ENCODE results near the gene USP15.

Gene USP15

DNA sequence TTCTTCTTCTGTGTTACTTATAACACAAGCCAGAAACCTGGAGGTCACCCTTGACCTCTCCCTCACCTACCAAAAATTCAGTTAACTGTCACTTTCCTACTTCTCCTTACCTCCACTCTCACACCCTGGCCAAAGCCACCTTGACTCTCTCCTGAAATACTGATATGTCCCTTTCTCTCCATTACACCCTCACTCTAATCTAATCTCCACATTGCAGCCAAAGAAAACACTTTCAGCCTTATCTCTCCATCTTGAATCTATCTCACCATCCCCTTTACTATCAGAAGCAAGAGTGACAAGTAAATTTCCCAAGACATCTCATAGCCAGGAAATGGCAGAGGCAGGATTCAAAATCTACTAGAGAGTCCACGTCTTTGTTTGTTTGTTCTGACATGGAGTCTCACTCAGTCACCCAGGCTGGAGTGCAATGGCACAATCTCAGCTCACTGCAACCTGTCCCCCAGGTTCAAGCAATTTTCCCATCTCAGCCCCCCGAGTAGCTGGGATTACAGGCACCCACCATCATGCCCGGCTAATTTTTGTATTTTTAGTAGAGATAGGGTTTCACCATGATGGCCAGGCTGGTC lies 28.0 kb upstream of the USP15 start:
- TF ChIP-seq EZH2phosphoT487 (conservative IDR thresholded peaks at IDR 0.05; ENCODE audit: low read length): no peak
- TF ChIP-seq, protein P1, sequence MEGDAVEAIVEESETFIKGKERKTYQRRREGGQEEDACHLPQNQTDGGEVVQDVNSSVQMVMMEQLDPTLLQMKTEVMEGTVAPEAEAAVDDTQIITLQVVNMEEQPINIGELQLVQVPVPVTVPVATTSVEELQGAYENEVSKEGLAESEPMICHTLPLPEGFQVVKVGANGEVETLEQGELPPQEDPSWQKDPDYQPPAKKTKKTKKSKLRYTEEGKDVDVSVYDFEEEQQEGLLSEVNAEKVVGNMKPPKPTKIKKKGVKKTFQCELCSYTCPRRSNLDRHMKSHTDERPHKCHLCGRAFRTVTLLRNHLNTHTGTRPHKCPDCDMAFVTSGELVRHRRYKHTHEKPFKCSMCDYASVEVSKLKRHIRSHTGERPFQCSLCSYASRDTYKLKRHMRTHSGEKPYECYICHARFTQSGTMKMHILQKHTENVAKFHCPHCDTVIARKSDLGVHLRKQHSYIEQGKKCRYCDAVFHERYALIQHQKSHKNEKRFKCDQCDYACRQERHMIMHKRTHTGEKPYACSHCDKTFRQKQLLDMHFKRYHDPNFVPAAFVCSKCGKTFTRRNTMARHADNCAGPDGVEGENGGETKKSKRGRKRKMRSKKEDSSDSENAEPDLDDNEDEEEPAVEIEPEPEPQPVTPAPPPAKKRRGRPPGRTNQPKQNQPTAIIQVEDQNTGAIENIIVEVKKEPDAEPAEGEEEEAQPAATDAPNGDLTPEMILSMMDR (IDR thresholded peaks at IDR 0.05; ENCODE audit: insufficient read depth, low read length, poor library complexity, severe bottlenecking): no peak
- Histone ChIP-seq H3K27me3 (ENCODE audit: low read length) (no peaks in the 10 kb centered on the region), H3F3A (ENCODE audit: insufficient read depth) (no peaks in the 10 kb centered on the region), H2AFZ (ENCODE audit: low read depth, low read length, severe bottlenecking) (no peak overlapping the region), H3K9me2 (replicated peaks; ENCODE audit: insufficient read depth, low read length) (no peaks in the 10 kb centered on the region), H3K9ac (ENCODE audit: low read length) (no peak overlapping the region), H4K20me1 (ENCODE audit: low read depth, low read length) (no peaks in the 10 kb centered on the region), H3K4me3 (ENCODE audit: insufficient read depth, low read length, poor library complexity, severe bottlenecking) (no peak overlapping the region), H3K36me3 (ENCODE audit: low read length) (no peaks in the 10 kb centered on the region), H3K4me2 (ENCODE audit: low read depth, low read length, poor library complexity, severe bottlenecking) (no peak overlapping the region), H3K9me3 (ENCODE audit: insufficient read depth, low read length) (no peaks in the 10 kb centered on the region), H3K79me2 (ENCODE audit: insufficient read depth, low read length) (no peaks in the 10 kb centered on the region), H3K27ac (ENCODE audit: low read depth, low read length) (no peak overlapping the region)

DNA sequence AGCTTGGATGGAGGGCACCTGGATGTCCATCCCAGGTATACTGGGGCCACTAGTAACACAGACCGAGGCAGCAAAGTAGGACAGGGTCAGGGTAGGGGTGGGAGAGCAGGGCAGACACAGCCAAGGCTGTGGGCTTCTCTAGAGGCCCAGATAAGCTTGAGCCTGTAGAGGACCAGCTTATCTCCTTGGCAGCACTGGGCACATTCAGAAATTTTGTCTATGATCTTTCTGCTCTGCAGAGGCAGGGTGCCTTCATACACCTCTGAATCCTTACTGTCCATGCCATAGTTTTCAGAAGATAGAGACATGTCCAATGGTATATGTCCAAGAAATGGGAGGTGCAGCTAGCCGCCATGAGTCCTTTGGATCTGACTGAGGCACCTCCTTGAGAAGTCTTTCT lies 26.4 kb upstream of the USP15 start:
- H3K27ac ChIP-seq (ENCODE audit: low read depth, low read length): no peak overlapping the region
- H3F3A ChIP-seq (ENCODE audit: insufficient read depth): no peaks in the 10 kb centered on the region
- H3K9me2 ChIP-seq (replicated peaks; ENCODE audit: insufficient read depth, low read length): no peaks in the 10 kb centered on the region
- TF ChIP-seq EZH2phosphoT487 (conservative IDR thresholded peaks at IDR 0.05; ENCODE audit: low read length): no peak
- TF ChIP-seq, protein P1 (IDR thresholded peaks at IDR 0.05; ENCODE audit: insufficient read depth, low read length, poor library complexity, severe bottlenecking): no peak
- no peak overlapping the region for H3K4me2 ChIP-seq (ENCODE audit: low read depth, low read length, poor library complexity, severe bottlenecking)
- no peaks in the 10 kb centered on the region for H3K27me3 ChIP-seq (ENCODE audit: low read length)
- no peak overlapping the region for H3K9ac ChIP-seq (ENCODE audit: low read length)
- no peak overlapping the region for H2AFZ ChIP-seq (ENCODE audit: low read depth, low read length, severe bottlenecking)
- no peaks in the 10 kb centered on the region for H3K36me3 ChIP-seq (ENCODE audit: low read length)
- no peaks in the 10 kb centered on the region for H3K79me2 ChIP-seq (ENCODE audit: insufficient read depth, low read length)
- H3K9me3 ChIP-seq (ENCODE audit: insufficient read depth, low read length): no peaks in the 10 kb centered on the region
- H4K20me1 ChIP-seq (ENCODE audit: low read depth, low read length): no peaks in the 10 kb centered on the region
- H3K4me3 ChIP-seq (ENCODE audit: insufficient read depth, low read length, poor library complexity, severe bottlenecking): no peak overlapping the region

DNA sequence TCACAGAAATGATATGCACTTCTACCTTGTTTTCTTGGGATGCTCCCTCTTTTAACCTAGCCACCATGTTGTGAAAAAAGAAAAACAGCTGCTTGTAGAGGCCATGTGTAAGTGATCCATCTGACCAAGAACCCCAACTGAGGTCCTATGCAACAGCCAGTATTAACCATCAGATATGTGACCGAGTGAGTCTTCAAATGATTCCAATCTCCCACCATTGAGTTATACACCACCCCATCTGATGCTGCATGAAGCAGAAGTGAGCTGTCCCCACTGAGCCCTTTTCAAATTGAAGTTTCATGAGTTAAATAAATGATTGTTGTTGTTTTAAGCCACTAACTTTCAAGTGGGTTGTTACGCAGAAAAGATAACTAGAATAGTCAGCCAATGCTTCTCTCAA lies 20.6 kb upstream of the USP15 start:
- Histone ChIP-seq H3K4me2 (ENCODE audit: low read depth, low read length, poor library complexity, severe bottlenecking) (no peak overlapping the region), H3K4me3 (ENCODE audit: insufficient read depth, low read length, poor library complexity, severe bottlenecking) (no peak overlapping the region)

More for the DNA sequence above, 20.6 kb upstream of the USP15 start:
- no peaks in the 10 kb centered on the region for H3K9me3 ChIP-seq (ENCODE audit: insufficient read depth, low read length)
- no peaks in the 10 kb centered on the region for H3K27me3 ChIP-seq (ENCODE audit: low read length)
- no peaks in the 10 kb centered on the region for H3K9me2 ChIP-seq (replicated peaks; ENCODE audit: insufficient read depth, low read length)
- TF ChIP-seq EZH2phosphoT487 (conservative IDR thresholded peaks at IDR 0.05; ENCODE audit: low read length): no peak
- TF ChIP-seq, protein P1 (IDR thresholded peaks at IDR 0.05; ENCODE audit: insufficient read depth, low read length, poor library complexity, severe bottlenecking): no peak
- no peaks in the 10 kb centered on the region for H3K36me3 ChIP-seq (ENCODE audit: low read length)
- no peaks in the 10 kb centered on the region for H3F3A ChIP-seq (ENCODE audit: insufficient read depth)
- no peak overlapping the region for H3K27ac ChIP-seq (ENCODE audit: low read depth, low read length)
- H2AFZ ChIP-seq (ENCODE audit: low read depth, low read length, severe bottlenecking): no peak overlapping the region
- no peak overlapping the region for H3K9ac ChIP-seq (ENCODE audit: low read length)
- H3K79me2 ChIP-seq (ENCODE audit: insufficient read depth, low read length): no peaks in the 10 kb centered on the region
- no peaks in the 10 kb centered on the region for H4K20me1 ChIP-seq (ENCODE audit: low read depth, low read length)
